SKM-1 (cell line): ENCODE measurements around the gene TFG.
"Not testable (repeated sequence)": the region's sequence is repeated elsewhere in the genome, so short reads cannot be mapped to it uniquely, and the experiment has no call there.

Experiments
- DNase-seq: peaks from one replicate; lab custom pipeline; 2025; ENCODE audit not compliant: unreplicated experiment; lab: John Stamatoyannopoulos, UW

TFG gene

GRCh38 chr3:100708989-100709841 lies at the start of gene TFG:
TSS of gene TFG (plus strand) at chr3:100709494. CDS start at chr3:100713686, 4,192 bp downstream.
- peak; percentile 89 for DNase-seq

DNA sequence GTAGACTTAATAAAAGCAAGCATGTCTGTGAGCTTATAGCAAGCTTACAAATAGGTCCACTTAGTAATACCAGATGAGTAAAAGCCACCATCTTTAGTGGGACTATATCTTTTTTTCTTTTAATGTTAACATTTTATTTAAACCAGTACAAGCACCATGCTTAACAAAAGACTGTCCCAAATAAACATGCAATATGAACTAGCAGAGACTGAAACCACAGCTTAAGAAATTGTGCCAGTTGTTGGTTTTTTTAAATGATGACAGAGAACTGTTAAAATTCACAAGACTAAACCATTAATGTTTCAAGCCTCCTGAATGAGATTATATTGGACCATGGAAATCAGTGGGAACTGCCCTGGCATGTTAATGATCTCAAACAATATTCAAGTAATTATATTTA lies 48.0 kb upstream of the TFG start:
- DNase-seq: not testable (repeated sequence)

DNA sequence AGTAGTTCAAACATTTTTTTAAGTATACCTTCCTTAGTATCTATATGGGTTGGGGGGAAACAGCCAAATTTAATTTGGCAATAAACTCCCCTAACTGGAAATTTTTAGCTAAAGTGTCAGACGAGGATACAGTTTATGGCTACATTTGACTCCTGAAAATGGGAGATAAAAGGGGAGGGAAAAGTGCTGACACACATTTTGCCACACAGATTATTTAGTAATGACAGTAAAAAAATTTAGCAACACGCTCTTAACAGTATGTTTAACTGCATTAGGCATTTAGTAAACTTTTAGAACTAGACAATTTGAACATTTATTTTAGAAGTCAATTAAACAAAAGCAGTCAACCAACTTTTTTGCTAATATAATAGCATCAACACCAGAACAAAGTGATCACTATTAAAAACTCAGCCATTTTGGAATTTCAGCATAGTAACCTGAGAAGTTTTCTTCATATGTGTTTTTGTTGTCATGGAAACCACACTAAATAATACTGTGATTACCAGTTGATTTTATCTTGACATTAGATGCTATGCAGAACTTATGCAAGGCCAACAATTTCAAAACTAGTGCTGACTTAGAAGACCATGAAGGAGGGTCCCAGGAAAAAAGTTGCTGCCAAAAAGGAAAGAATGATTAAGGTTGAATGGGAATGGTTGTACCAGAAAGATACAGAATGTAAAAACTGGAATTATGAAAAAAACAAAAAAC lies 47.0 kb upstream of the TFG start:
- no peak for DNase-seq

- no peak for DNase-seq
These were observed 44.1 kb upstream of the TFG start for GRCh38 chr3:100665230-100665629.

DNA sequence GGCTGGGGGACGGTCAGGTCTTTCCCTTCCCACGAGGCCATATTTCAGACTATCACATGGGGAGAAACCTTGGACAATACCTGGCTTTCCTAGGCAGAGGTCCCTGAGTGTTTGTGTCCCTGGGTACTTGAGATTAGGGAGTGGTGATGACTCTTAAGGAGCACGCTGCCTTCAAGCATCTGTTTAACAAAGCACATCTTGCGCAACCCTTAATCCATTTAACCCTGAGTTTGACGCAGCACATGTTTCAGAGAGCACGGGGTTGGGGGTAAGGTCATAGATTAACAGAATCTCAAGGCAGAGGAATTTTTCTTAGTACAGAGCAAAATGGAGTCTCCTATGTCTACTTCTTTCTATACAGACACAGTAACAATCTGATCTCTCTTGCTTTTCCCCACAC lies 42.6 kb upstream of the TFG start:
- not testable (repeated sequence) for DNase-seq

GRCh38 chr3:100667316-100667715 lies 42.0 kb upstream of the TFG start:
- DNase-seq: not testable (repeated sequence)

DNA sequence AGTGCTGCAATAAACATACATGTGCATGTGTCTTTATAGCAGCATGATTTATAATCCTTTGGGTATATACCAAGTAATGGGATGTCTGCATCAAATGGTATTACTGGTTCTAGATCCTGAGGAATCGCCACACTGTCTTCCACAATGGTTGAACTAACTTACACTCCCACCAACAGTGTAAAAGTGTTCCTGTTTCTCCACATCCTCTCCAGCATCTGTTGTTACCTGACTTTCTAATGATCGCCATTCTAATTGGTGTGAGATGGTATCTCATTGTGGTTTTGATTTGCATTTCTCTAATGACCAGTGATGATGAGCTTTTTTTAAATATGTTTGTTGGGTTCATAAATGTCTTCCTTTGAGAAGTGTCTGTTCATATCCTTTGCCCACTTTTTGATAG lies 38.3 kb upstream of the TFG start:
- DNase-seq: not testable (repeated sequence)

GRCh38 chr3:100681496-100681895 lies 27.8 kb upstream of the TFG start:
- DNase-seq: no peak

DNA sequence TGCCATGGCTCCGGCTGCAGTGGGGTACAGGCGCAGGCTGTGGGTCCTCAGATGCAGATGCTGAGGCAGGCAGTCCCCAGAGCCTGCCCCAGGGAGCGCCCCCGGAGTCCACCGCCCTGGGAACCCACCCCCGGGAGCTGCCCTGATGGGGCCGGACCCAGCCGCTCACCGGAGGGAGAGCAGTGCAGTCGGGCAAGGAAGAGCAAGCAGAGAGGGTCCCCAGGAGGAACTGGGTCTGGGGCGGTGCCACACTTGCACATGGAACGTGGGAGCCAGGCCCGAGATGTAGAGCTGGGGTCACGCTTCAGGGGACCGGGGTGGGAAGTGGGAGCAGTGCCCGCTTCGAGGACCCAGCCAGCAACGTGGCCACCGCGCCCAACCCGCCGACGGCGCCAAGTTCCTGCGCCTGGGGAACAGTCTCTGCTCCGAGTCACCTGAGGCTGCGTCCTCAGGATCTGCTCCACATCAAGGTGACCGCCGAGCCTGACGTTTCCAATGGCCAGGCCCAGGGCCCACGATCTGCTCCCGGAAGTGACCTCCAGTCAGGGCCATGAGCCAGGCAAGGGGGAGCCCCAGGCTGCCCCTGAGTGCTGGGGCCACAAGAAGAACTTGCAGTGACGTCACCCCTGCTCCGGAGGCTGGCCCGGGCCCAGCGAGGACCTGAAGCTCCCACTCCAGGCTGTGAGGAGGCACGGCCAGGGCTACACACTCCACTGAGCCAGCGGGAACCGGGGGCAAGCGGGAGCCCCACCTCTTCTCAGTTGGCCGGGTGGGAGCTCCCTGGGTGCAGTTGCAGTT lies 27.0 kb upstream of the TFG start:
- no peak for DNase-seq

DNA sequence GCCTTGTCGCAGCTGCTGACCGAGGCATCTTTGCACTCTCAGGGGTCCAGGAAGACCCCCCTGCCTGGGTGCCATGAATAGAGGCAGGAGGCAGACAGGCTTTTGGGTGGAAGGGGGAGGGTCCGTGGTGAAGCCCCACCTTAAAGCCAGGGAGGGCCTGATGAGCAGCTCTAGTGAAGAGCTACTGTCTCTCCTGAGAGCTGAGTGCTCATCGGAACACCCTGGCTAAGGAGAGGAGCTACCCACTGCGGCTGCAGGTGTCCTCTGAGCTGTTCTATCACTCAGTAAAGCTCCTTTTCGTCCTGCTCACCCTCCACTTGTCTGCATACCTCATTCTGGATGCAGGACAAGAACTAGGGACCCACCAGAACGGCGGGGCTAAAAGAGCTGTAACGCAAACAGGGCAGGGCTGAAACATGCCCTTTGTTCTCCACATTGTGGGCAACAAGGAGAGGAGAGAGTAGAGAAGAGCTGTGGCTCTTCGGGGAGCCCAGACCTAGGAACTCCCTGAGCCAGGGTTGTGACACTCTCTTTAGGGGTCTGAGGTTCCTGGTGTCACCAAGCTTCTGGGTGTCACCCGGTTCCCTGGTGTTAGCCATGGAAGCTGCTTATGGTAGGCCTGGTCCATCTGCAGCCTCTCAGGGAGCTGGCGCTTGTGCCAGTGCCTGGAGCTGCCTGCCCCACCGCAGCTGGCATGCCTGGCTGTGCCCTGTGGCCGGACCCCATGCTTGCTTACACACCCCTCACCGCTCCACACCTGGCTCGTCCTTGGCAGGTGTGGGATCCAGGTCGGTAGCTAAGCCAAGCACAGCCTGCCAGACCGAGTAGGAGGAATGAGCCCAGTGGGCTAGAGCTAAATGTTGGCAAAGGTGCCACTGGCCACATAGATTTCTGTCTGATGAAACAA lies 26.2 kb upstream of the TFG start:
- DNase-seq: no peak

- DNase-seq: no peak
These were observed 16.1 kb upstream of the TFG start for GRCh38 chr3:100693225-100693624.

- no peak for DNase-seq
These were observed 13.6 kb upstream of the TFG start for GRCh38 chr3:100695696-100696095.

GRCh38 chr3:100696161-100696560 lies 13.1 kb upstream of the TFG start:
- DNase-seq: no peak

- DNase-seq: no peak
These were observed 12.1 kb upstream of the TFG start for GRCh38 chr3:100697172-100697571.

- DNase-seq: no peak
These were observed 11.5 kb upstream of the TFG start for GRCh38 chr3:100697723-100698285.

DNA sequence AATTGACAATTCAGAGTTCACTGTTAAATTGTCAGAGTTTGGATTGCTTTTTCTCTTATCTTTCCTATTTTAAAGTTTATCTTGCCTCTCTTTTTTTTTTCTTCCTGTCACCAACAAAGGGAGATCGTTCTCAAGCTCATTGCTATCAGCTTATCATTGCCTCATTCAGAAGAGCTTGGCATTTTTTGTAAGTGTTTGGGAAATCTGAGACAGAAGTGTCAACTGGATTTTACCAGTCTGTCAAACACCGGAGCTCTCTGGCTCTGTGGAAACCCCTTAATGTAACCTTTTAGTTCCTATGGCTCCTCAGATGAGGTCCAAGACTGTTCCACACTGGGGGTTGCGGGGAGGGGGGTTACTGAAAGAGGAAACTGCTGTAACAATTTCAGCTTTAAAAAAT lies 10.6 kb upstream of the TFG start:
- DNase-seq: no peak

- DNase-seq: no peak
These were observed 8.6 kb upstream of the TFG start for GRCh38 chr3:100700708-100701107.

DNA sequence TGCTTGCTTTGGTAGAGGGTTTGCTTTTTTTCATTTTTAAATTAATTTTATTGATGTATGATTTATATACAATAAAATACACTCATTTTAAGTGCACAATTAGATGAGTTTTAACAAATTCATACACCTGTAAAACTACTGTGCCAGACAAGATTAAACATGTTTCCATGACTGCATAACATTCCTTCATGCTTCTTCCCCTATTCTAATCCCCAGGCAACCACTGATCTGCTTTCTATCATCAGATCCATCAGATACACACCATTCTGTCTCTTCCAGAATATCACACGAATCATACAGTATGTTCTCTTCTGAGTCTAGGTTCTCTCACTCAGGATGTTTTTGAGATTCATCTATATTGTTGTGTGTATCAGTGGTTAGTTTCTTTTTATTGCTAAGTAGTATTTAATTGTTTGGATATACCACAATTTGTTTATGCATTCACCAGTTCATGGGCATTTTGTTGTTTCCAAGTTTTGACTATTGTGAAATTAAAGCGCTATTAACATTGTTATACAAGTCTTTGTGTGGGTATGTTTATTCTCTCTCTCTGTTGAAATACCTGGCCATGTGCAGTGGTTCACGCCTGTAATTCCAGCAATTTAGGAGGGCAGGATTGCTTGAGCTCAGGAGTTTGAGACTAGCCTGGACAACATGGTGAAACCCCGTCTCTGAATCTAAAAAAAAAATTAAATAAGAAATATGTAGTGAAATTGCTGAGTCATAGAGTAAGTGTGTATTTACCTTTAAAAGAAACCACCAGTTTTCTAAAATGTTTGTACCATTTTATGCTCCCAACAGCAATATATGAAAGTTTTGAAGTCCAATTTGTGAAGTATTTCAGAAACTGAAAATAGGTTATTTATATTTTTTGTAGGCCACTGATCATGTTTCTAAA lies 7.0 kb upstream of the TFG start:
- no peak for DNase-seq

- DNase-seq: no peak
These were observed 6.3 kb upstream of the TFG start for GRCh38 chr3:100702980-100703345.
